B cell (primary cell): ENCODE measurements around the gene PTPN14.

Experiments
- EZH2 ChIP-seq: IDR thresholded peaks from 2 replicates; pipeline ENCODE4 v1.6.1; 2012; ENCODE audit warnings: borderline replicate concordance, low read depth, mild to moderate bottlenecking, moderate library complexity, low read length; ENCODE audit not compliant: insufficient read depth, poor library complexity, severe bottlenecking
- TF ChIP-seq, protein P1 (sequence below): fragments of 200-600 bp; IDR thresholded peaks from one replicate; pipeline ENCODE4 v1.8.0; 2022; ENCODE audit warnings: antibody characterized with exemption, mild to moderate bottlenecking

DNA sequence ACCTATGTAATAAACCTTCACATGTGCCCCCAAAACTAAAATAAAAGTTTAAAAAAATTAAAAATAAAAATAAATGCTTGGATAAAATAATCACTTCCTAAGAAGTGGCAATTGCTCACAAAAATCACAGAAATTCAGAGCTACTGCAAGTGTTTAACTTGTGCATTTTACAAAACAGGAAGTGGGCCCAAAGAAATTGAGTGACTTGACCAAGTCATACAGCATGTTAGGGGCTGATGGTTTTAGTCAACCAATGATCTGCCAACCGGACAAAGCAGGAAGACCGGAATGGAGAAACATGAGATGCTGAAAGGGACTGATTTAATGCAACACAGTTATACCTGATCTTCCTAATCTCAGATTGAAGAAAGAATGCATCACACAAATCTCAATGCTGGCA lies 173.9 kb downstream of the PTPN14 start:
- TF ChIP-seq, protein P1, sequence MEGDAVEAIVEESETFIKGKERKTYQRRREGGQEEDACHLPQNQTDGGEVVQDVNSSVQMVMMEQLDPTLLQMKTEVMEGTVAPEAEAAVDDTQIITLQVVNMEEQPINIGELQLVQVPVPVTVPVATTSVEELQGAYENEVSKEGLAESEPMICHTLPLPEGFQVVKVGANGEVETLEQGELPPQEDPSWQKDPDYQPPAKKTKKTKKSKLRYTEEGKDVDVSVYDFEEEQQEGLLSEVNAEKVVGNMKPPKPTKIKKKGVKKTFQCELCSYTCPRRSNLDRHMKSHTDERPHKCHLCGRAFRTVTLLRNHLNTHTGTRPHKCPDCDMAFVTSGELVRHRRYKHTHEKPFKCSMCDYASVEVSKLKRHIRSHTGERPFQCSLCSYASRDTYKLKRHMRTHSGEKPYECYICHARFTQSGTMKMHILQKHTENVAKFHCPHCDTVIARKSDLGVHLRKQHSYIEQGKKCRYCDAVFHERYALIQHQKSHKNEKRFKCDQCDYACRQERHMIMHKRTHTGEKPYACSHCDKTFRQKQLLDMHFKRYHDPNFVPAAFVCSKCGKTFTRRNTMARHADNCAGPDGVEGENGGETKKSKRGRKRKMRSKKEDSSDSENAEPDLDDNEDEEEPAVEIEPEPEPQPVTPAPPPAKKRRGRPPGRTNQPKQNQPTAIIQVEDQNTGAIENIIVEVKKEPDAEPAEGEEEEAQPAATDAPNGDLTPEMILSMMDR: no peak
- TF ChIP-seq EZH2: no peak
